H1 (cell line): ENCODE data around the gene TPH2. TPM values are rescaled to one million over a fixed set of nuclear protein-coding genes. Genes with fewer than 3 reads are reported as not detected.

ENCODE experiments used
- EGR1 ChIP-seq: IDR thresholded peaks from 2 replicates; pipeline ENCODE4 v1.6.1; 2011; ENCODE audit warnings: low read depth, low read length, borderline replicate concordance
- KDM1A ChIP-seq: fragments of 200-600, 300-600 bp; sonication (generic); IDR thresholded peaks from 2 replicates; pipeline ENCODE4 v1.7.1; 2016; ENCODE audit warnings: mild to moderate bottlenecking, low read length, borderline replicate concordance
- SRF ChIP-seq: IDR thresholded peaks from 2 replicates; pipeline ENCODE4 v1.6.1; 2011; ENCODE audit warnings: mild to moderate bottlenecking, low read depth, low read length, moderate library complexity
- TCF12 ChIP-seq: IDR thresholded peaks from 2 replicates; pipeline ENCODE4 v1.6.1; 2011; ENCODE audit warnings: low read depth, mild to moderate bottlenecking, low read length
- polyA plus RNA-seq, 7 experiments: library from polyadenylated mRNA; depleted of rRNA in 3 of 7; stranded (reverse) in 5 of 7; unstranded in 2 of 7; fragments of >200 nt in 5 of 7; fragments of 200-250 nt in 2 of 7; gene quantifications; 1 replicate in 5 of 7; 2 replicates in 1 of 7; 4 replicates in 1 of 7; pipeline versions ENCODE4 v1.2.1 to v1.2.3, GENCODE V29; 2011 to 2013; ENCODE audit warnings: missing spikeins in 2 of 7, mixed read lengths in 2 of 7
- total RNA-seq: library from RNA; stranded (reverse); fragmentation: NEBNext Ultra II Directional; extraction: Animal tissue kit (Norgen Biotek cat#: 25700); gene quantifications from 2 replicates; pipeline ENCODE4 v1.2.1, GENCODE V29; 2021
- TF ChIP-seq, protein P1 (sequence below): fragments of 300-600 bp; sonication (generic); IDR thresholded peaks from 2 replicates; pipeline ENCODE4 v1.7.1; 2012; ENCODE audit warnings: low read length, moderate library complexity, mild to moderate bottlenecking, inconsistent platforms; ENCODE audit not compliant: insufficient replicate concordance

TPH2 gene
- total and polyA plus RNA-seq, 2 of the 8 experiments (the other 6 are each of a cell fraction or from before 2014, with no cell fraction given), result 0.57 to 1.1 TPM

- TF ChIP-seq, protein P1, sequence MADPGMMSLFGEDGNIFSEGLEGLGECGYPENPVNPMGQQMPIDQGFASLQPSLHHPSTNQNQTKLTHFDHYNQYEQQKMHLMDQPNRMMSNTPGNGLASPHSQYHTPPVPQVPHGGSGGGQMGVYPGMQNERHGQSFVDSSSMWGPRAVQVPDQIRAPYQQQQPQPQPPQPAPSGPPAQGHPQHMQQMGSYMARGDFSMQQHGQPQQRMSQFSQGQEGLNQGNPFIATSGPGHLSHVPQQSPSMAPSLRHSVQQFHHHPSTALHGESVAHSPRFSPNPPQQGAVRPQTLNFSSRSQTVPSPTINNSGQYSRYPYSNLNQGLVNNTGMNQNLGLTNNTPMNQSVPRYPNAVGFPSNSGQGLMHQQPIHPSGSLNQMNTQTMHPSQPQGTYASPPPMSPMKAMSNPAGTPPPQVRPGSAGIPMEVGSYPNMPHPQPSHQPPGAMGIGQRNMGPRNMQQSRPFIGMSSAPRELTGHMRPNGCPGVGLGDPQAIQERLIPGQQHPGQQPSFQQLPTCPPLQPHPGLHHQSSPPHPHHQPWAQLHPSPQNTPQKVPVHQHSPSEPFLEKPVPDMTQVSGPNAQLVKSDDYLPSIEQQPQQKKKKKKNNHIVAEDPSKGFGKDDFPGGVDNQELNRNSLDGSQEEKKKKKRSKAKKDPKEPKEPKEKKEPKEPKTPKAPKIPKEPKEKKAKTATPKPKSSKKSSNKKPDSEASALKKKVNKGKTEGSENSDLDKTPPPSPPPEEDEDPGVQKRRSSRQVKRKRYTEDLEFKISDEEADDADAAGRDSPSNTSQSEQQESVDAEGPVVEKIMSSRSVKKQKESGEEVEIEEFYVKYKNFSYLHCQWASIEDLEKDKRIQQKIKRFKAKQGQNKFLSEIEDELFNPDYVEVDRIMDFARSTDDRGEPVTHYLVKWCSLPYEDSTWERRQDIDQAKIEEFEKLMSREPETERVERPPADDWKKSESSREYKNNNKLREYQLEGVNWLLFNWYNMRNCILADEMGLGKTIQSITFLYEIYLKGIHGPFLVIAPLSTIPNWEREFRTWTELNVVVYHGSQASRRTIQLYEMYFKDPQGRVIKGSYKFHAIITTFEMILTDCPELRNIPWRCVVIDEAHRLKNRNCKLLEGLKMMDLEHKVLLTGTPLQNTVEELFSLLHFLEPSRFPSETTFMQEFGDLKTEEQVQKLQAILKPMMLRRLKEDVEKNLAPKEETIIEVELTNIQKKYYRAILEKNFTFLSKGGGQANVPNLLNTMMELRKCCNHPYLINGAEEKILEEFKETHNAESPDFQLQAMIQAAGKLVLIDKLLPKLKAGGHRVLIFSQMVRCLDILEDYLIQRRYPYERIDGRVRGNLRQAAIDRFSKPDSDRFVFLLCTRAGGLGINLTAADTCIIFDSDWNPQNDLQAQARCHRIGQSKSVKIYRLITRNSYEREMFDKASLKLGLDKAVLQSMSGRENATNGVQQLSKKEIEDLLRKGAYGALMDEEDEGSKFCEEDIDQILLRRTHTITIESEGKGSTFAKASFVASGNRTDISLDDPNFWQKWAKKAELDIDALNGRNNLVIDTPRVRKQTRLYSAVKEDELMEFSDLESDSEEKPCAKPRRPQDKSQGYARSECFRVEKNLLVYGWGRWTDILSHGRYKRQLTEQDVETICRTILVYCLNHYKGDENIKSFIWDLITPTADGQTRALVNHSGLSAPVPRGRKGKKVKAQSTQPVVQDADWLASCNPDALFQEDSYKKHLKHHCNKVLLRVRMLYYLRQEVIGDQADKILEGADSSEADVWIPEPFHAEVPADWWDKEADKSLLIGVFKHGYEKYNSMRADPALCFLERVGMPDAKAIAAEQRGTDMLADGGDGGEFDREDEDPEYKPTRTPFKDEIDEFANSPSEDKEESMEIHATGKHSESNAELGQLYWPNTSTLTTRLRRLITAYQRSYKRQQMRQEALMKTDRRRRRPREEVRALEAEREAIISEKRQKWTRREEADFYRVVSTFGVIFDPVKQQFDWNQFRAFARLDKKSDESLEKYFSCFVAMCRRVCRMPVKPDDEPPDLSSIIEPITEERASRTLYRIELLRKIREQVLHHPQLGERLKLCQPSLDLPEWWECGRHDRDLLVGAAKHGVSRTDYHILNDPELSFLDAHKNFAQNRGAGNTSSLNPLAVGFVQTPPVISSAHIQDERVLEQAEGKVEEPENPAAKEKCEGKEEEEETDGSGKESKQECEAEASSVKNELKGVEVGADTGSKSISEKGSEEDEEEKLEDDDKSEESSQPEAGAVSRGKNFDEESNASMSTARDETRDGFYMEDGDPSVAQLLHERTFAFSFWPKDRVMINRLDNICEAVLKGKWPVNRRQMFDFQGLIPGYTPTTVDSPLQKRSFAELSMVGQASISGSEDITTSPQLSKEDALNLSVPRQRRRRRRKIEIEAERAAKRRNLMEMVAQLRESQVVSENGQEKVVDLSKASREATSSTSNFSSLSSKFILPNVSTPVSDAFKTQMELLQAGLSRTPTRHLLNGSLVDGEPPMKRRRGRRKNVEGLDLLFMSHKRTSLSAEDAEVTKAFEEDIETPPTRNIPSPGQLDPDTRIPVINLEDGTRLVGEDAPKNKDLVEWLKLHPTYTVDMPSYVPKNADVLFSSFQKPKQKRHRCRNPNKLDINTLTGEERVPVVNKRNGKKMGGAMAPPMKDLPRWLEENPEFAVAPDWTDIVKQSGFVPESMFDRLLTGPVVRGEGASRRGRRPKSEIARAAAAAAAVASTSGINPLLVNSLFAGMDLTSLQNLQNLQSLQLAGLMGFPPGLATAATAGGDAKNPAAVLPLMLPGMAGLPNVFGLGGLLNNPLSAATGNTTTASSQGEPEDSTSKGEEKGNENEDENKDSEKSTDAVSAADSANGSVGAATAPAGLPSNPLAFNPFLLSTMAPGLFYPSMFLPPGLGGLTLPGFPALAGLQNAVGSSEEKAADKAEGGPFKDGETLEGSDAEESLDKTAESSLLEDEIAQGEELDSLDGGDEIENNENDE, result no peak
- TF ChIP-seq SRF (no peak), KDM1A (no peak), EGR1 (no peak), TCF12 (no peak)
Measured at GRCh38 chr12:72053604-72054003, 115.0 kb downstream of the TPH2 start (continued).
